ENCODE measurements around the gene HELZ. TPM values are rescaled to one million over a fixed set of nuclear protein-coding genes. Genes with fewer than 3 reads are reported as not detected.
A peak's percentile ranks its signal among the peaks of the same experiment; 100 is the strongest.

HELZ gene
- total and polyA plus RNA-seq, 2 donors (not counting 1 experiment from before 2014, with no cell fraction given) = 18.9 to 28.1 TPM

DNA sequence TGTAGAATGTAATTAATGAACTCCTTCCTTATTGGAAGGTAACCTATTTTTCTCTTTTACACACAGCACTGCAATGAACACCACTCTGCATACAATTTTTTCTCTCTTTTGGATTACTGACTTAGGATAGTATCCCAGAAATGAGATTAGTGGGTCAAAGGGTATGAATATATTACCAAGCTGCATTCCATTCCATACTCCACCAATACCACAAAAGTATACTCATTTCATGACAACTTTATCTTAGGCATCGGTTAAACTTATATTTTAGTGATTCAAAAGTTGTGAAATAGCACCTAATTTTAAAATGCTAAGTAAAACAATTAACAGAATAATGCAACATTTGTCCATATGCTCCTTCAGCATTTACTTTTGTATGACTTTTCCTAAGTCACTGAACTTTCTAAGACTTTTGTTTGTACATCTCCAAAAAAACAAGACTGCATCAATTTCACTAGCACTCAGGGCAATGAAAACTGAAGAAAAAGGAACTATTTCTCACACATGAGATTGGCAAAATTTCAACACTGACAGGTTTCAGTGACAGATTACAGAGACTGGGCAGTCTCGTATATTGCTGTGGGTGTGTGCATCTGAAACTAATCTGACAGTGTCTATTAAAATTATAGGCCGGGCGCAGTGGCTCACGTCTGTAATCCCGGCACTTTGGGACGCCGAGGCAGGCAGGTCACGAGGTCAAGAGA is 32.1 kb downstream of the HELZ start:
- Histone ChIP-seq H3K27me3 (ENCODE audit: control insufficient read depth, insufficient read depth, low read length) (no peaks in the 10 kb centered on the region), H2AFZ (ENCODE audit: low read length) (no peak overlapping the region), H3K36me3 (ENCODE audit: control insufficient read depth, insufficient read depth, low read length) (peaks cover 3% of the 10 kb centered on the region), H3K27ac (ENCODE audit: insufficient read depth, low read length) (peak overlapping the region; percentile 9), H3K4me3 (replicated peaks in 1 of 4; ENCODE audit: control extremely low read depth in 1 of 4, insufficient read depth in 1 of 4, low read depth in 3 of 4, low read length in 4 of 4) (no peak overlapping the region), H3K79me2 (ENCODE audit: control insufficient read depth, insufficient read depth, low read length) (no peaks in the 10 kb centered on the region), H3K9me3 (ENCODE audit: control insufficient read depth, insufficient read depth, low read depth, low read length) (no peaks in the 10 kb centered on the region), H3K4me2 (ENCODE audit: extremely low read depth, insufficient read depth, low read length) (no peak overlapping the region), H3K4me1 (ENCODE audit: control insufficient read depth, extremely low read depth, insufficient read depth, low read length) (peaks cover 9% of the 10 kb centered on the region), H4K20me1 (ENCODE audit: control insufficient read depth, extremely low read depth, insufficient read depth, low read length) (no peaks in the 10 kb centered on the region), H3K9ac (ENCODE audit: insufficient read depth, low read length) (no peak overlapping the region)
- no peak for TF ChIP-seq EZH2 (IDR thresholded peaks at IDR 0.05; ENCODE audit: low read length, missing control alignments)
- TF ChIP-seq, protein P1, sequence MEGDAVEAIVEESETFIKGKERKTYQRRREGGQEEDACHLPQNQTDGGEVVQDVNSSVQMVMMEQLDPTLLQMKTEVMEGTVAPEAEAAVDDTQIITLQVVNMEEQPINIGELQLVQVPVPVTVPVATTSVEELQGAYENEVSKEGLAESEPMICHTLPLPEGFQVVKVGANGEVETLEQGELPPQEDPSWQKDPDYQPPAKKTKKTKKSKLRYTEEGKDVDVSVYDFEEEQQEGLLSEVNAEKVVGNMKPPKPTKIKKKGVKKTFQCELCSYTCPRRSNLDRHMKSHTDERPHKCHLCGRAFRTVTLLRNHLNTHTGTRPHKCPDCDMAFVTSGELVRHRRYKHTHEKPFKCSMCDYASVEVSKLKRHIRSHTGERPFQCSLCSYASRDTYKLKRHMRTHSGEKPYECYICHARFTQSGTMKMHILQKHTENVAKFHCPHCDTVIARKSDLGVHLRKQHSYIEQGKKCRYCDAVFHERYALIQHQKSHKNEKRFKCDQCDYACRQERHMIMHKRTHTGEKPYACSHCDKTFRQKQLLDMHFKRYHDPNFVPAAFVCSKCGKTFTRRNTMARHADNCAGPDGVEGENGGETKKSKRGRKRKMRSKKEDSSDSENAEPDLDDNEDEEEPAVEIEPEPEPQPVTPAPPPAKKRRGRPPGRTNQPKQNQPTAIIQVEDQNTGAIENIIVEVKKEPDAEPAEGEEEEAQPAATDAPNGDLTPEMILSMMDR (conservative IDR thresholded peaks at IDR 0.05 in 1 of 2, IDR thresholded peaks at IDR 0.05 in 1 of 2; ENCODE audit: low read depth in 1 of 2, low read length in 2 of 2) = no peak
- peak; percentile 75 to 80 for DNase-seq (ENCODE audit: low read depth in 2 of 2)

DNA sequence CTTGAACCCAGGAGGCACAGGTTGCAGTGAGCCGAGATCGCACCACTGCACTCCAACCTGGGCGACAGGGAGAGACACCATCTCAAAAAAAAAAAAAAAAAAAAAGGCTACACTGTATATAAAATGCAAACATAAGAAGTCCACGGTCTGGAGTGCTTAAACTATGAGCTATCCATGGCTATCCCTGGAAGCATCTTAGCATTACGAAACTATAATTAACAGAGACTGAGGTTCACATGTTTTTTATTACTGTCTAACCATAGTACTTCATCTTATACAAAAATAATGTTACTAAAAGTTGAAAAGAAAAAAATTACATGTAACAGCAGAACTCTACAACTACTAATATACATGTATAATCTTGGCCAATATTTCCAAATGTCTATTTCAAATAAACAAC is 32.8 kb downstream of the HELZ start:
- peaks cover 3% of the 10 kb centered on the region for H3K36me3 ChIP-seq (ENCODE audit: control insufficient read depth, insufficient read depth, low read length)

DNA sequence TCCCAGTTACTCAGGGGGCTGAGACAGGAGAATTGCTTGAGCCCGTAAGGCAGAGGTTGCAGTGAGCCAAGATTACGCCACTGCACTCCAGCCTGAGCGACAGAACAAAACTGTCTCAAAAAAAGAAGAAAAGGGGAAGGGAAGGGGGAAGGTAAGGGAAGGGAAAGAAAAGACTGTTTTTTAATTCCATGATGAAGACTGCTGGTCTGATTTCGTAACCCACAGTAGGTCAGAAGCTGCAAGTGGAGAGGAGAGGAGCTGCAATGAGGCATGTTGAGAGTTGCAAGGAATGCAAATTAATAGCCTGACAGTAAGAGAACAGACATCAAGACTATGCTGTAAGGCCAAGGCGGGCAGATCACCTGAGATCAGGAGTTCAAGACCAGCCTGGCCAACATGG is 33.3 kb downstream of the HELZ start:
- Histone ChIP-seq H3K9ac (ENCODE audit: insufficient read depth, low read length) (no peak overlapping the region), H4K20me1 (ENCODE audit: control insufficient read depth, extremely low read depth, insufficient read depth, low read length) (no peaks in the 10 kb centered on the region), H3K36me3 (ENCODE audit: control insufficient read depth, insufficient read depth, low read length) (peaks cover 2% of the 10 kb centered on the region), H3K79me2 (ENCODE audit: control insufficient read depth, insufficient read depth, low read length) (no peaks in the 10 kb centered on the region), H3K27ac (ENCODE audit: insufficient read depth, low read length) (no peak overlapping the region), H3K27me3 (ENCODE audit: control insufficient read depth, insufficient read depth, low read length) (no peaks in the 10 kb centered on the region), H3K4me2 (ENCODE audit: extremely low read depth, insufficient read depth, low read length) (no peak overlapping the region), H3K9me3 (ENCODE audit: control insufficient read depth, insufficient read depth, low read depth, low read length) (no peaks in the 10 kb centered on the region), H3K4me1 (ENCODE audit: control insufficient read depth, extremely low read depth, insufficient read depth, low read length) (peaks cover 8% of the 10 kb centered on the region), H3K4me3 (replicated peaks in 1 of 4; ENCODE audit: control extremely low read depth in 1 of 4, insufficient read depth in 1 of 4, low read depth in 3 of 4, low read length in 4 of 4) (no peak overlapping the region), H2AFZ (ENCODE audit: low read length) (no peak overlapping the region)
- TF ChIP-seq, protein P1 (conservative IDR thresholded peaks at IDR 0.05 in 1 of 2, IDR thresholded peaks at IDR 0.05 in 1 of 2; ENCODE audit: low read depth in 1 of 2, low read length in 2 of 2) = no peak
- no peak for TF ChIP-seq EZH2 (IDR thresholded peaks at IDR 0.05; ENCODE audit: low read length, missing control alignments)
- DNase-seq (ENCODE audit: low read depth in 2 of 2) = peak; percentile 20 to 53

More for the DNA sequence above, 32.8 kb downstream of the HELZ start:
- H3K4me2 ChIP-seq (ENCODE audit: extremely low read depth, insufficient read depth, low read length) = no peak overlapping the region
- H3K79me2 ChIP-seq (ENCODE audit: control insufficient read depth, insufficient read depth, low read length) = no peaks in the 10 kb centered on the region
- H3K9ac ChIP-seq (ENCODE audit: insufficient read depth, low read length) = no peak overlapping the region
- no peak for TF ChIP-seq EZH2 (IDR thresholded peaks at IDR 0.05; ENCODE audit: low read length, missing control alignments)
- TF ChIP-seq, protein P1 (conservative IDR thresholded peaks at IDR 0.05 in 1 of 2, IDR thresholded peaks at IDR 0.05 in 1 of 2; ENCODE audit: low read depth in 1 of 2, low read length in 2 of 2) = no peak
- peak in 1 of 2 donors; percentile 42 for DNase-seq (ENCODE audit: low read depth in 2 of 2)
- peaks cover 9% of the 10 kb centered on the region for H3K4me1 ChIP-seq (ENCODE audit: control insufficient read depth, extremely low read depth, insufficient read depth, low read length)
- no peaks in the 10 kb centered on the region for H4K20me1 ChIP-seq (ENCODE audit: control insufficient read depth, extremely low read depth, insufficient read depth, low read length)
- H3K27ac ChIP-seq (ENCODE audit: insufficient read depth, low read length) = no peak overlapping the region
- H3K27me3 ChIP-seq (ENCODE audit: control insufficient read depth, insufficient read depth, low read length) = no peaks in the 10 kb centered on the region
- no peaks in the 10 kb centered on the region for H3K9me3 ChIP-seq (ENCODE audit: control insufficient read depth, insufficient read depth, low read depth, low read length)
- H3K4me3 ChIP-seq (replicated peaks in 1 of 4; ENCODE audit: control extremely low read depth in 1 of 4, insufficient read depth in 1 of 4, low read depth in 3 of 4, low read length in 4 of 4) = no peak overlapping the region
- H2AFZ ChIP-seq (ENCODE audit: low read length) = no peak overlapping the region

Data from fibroblast of lung (primary cell).